Measurements from ENCODE around the gene TMEM106C. TPM values are rescaled to one million over a fixed set of nuclear protein-coding genes. Genes with fewer than 3 reads are reported as not detected.

Gene TMEM106C
- total RNA-seq, 4 donors from 2014 or later = 68.6 to 98.8 (median 72.0) TPM

DNA sequence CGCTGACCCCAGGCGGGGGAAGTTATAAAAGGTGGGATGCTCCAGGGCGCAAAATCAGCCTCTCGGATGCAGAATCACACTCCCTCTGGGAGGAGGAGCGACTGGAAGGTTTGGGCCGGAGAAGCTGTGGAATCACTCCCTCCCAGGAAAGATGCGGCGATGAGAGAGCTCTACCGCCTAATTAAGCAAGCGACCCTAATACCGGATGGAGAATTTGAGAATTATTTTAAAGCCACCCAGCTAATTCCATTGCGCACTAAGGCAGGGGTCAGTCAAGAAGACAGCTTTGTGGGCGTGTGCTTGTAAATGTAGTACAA, 39.0 kb downstream of the TMEM106C start:
- no peaks in the 10 kb centered on the region for H3K9me3 ChIP-seq
- H3K36me3 ChIP-seq = no peaks in the 10 kb centered on the region
- peaks cover 14 to 95% (median 40%) of the 10 kb centered on the region in 4 donors for H3K27me3 ChIP-seq
- H3K4me3 ChIP-seq = peak overlapping the region; percentile 46 to 62 (median 56)
- 4% methylated on average over 13 of the region's 13 CpGs for WGBS
- DNase-seq (ENCODE audit: extremely low spot score) = no peak
- no peak for TF ChIP-seq POLR2AphosphoS5 (IDR thresholded peaks at IDR 0.05)
- TF ChIP-seq EP300 (IDR thresholded peaks at IDR 0.05) = no peak
- TF ChIP-seq, protein P1, sequence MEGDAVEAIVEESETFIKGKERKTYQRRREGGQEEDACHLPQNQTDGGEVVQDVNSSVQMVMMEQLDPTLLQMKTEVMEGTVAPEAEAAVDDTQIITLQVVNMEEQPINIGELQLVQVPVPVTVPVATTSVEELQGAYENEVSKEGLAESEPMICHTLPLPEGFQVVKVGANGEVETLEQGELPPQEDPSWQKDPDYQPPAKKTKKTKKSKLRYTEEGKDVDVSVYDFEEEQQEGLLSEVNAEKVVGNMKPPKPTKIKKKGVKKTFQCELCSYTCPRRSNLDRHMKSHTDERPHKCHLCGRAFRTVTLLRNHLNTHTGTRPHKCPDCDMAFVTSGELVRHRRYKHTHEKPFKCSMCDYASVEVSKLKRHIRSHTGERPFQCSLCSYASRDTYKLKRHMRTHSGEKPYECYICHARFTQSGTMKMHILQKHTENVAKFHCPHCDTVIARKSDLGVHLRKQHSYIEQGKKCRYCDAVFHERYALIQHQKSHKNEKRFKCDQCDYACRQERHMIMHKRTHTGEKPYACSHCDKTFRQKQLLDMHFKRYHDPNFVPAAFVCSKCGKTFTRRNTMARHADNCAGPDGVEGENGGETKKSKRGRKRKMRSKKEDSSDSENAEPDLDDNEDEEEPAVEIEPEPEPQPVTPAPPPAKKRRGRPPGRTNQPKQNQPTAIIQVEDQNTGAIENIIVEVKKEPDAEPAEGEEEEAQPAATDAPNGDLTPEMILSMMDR (IDR thresholded peaks at IDR 0.05) = no peak
- TF ChIP-seq POLR2A (IDR thresholded peaks at IDR 0.05; ENCODE audit: low read depth) = no peak
- no peak overlapping the region for H3K27ac ChIP-seq (replicated peaks in 1 of 4)
- H3K4me1 ChIP-seq = peaks cover 37 to 50% (median 46%) of the 10 kb centered on the region in 4 donors
- intact Hi-C loops (cut with DNase I) = no loop called here

DNA sequence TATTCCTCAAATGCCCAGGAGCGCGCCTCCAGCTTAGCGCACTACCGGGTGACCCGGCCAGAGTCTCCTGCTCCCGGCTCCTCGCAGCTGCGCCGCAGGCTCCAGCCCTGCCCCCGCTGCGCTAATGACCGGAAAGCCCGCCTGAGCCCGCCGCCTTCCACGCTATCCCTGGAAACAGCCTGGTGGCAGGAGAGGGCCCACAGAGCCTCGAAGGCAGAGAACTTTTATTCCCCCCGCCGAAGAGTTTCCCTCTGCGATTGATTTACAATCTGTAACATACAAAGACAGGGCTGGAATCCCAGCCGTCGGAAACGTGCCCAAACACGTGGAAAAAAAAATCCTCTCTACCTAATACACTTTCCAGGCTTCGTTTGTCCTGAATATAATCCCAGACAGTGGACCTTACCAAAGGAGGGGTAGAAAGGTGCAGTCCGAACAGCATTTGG, 39.4 kb downstream of the TMEM106C start:
- no peaks in the 10 kb centered on the region for H3K9me3 ChIP-seq
- peaks cover 37 to 50% (median 46%) of the 10 kb centered on the region in 4 donors for H3K4me1 ChIP-seq
- intact Hi-C loops (cut with DNase I) = no loop called here
- no peak for TF ChIP-seq POLR2A (IDR thresholded peaks at IDR 0.05; ENCODE audit: low read depth)
- TF ChIP-seq EP300 (IDR thresholded peaks at IDR 0.05) = no peak
- no peak for TF ChIP-seq POLR2AphosphoS5 (IDR thresholded peaks at IDR 0.05)
- TF ChIP-seq, protein P1 (IDR thresholded peaks at IDR 0.05) = no peak
- DNase-seq (ENCODE audit: extremely low spot score) = no peak
- no peaks in the 10 kb centered on the region for H3K36me3 ChIP-seq
- H3K4me3 ChIP-seq = peak overlapping the region; percentile 46 to 62 (median 56)
- no peak overlapping the region for H3K27ac ChIP-seq (replicated peaks in 1 of 4)
- under 1% methylated on average over 25 of the region's 26 CpGs for WGBS
- H3K27me3 ChIP-seq = peaks cover 14 to 95% (median 40%) of the 10 kb centered on the region in 4 donors

DNA sequence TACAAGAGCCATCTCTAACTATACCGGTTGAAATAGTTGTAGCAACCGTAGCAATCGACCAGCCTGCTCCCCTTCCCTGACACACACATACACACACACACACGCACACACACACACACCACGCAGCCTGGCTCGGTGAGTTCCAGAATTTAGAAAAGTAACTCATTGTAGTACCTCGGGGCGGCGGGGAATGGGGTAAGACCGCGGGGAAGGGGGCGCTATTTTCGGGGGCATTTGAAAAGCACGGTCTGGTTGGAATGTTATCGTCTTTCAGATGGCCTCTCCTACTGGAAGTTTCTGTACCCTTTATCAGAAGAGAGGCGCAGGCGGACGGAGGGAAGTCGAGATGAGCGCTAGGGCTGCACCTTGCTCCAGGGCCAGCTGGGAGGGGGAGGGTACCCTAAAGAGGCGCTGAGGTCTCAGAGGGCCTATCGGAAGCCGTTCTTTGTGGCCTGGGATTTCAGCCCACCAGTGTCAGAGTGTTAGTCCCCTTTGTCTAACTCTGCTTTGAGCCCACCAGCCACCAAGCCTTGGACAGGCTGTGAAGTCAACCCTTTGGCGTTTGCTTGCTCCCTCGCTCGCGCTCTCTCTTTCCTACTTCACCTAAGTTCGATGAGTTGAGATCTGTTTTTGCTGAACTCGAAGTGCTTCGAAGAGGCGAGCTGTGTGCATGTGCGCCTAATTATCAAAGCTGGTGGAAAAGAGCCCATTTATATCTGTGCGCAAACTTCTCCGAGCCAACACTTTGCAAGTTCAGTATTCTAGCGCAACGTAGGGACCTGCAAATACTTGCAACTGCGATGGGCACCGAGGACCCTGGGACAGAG, 40.0 kb downstream of the TMEM106C start:
- 9% methylated on average over 38 of the region's 38 CpGs for WGBS
- DNase-seq (ENCODE audit: extremely low spot score) = no peak
- Histone ChIP-seq H3K4me1 (peaks cover 37 to 50% (median 46%) of the 10 kb centered on the region in 4 donors), H3K9me3 (no peaks in the 10 kb centered on the region), H3K36me3 (no peaks in the 10 kb centered on the region), H3K27ac (replicated peaks in 1 of 4) (no peak overlapping the region), H3K27me3 (peaks cover 14 to 91% (median 40%) of the 10 kb centered on the region in 4 donors), H3K4me3 (peak overlapping the region; percentile 44 to 62 (median 52))
- intact Hi-C loops (cut with DNase I) = no loop called here
- TF ChIP-seq EP300 (IDR thresholded peaks at IDR 0.05) = no peak
- TF ChIP-seq, protein P1 (IDR thresholded peaks at IDR 0.05) = no peak
- TF ChIP-seq POLR2A (IDR thresholded peaks at IDR 0.05; ENCODE audit: low read depth) = no peak
- no peak for TF ChIP-seq POLR2AphosphoS5 (IDR thresholded peaks at IDR 0.05)

DNA sequence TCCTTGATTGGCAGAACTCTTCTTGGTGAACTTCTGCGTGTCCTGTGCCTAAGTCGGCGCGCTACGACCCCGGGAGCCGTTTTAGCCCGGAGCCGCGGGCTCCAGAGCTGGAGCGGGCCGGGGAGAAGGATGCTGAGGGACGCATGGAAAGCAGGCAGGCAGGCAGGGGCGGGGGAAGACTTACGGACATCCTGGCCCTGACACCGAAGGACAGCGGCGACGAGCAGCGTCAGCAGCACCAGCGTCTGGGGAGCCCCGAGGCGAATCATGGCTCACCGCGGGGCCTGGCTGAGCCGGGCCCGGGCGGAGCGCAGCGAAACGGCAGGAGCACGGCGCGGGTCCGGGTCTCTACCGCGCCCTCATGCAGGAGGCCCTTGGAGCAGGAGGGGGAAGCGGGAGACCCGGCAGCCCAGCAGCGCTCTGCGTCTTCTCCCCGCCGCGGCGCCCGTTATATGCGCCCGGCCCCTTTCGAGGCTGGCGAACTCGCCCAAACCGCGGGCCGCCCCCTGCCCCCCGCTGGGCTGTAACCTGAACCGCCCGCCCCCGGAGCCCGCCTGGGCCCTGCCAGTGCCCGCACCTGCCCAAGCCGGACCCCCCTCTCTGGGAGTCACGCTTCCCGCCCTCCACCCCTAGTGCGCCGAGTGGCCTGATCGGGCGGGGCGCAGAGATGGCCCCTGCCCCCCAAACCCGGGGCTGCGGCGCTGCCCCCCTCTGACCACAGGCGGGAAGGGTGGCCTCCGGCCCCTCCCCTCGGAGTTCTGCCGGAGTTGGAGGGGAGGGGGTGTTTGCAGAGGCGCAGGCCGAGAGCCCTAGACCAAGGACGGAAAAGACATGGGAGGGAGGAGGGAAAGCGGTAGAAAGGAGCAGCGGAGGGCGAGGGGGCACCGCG, 40.9 kb downstream of the TMEM106C start, which contains the start of gene COL2A1:
Gene COL2A1 (minus strand): TSS at position 424 of the 889 bp plus-strand sequence. CDS start 155 bp downstream, at position 269.
- intact Hi-C loops (cut with DNase I) = no loop called here
- no peak for DNase-seq (ENCODE audit: extremely low spot score)
- WGBS = 3% methylated on average over 31 of the region's 83 CpGs
- TF ChIP-seq POLR2AphosphoS5 (IDR thresholded peaks at IDR 0.05) = no peak
- TF ChIP-seq, protein P1 (IDR thresholded peaks at IDR 0.05) = no peak
- no peak for TF ChIP-seq POLR2A (IDR thresholded peaks at IDR 0.05; ENCODE audit: low read depth)
- TF ChIP-seq EP300 (IDR thresholded peaks at IDR 0.05) = no peak
- H3K27ac ChIP-seq (replicated peaks in 1 of 4) = no peak within 1 kb of the TSS
- H3K36me3 ChIP-seq = no peaks in the 10 kb centered on the region
- peaks cover 37 to 50% (median 46%) of the 10 kb centered on the region in 4 donors for H3K4me1 ChIP-seq
- H3K9me3 ChIP-seq = no peaks in the 10 kb centered on the region
- H3K27me3 ChIP-seq = peaks cover 14 to 89% (median 39%) of the 10 kb centered on the region in 4 donors
- peak within 1 kb of the TSS; percentile 44 to 55 (median 46) for H3K4me3 ChIP-seq
